OCI-LY7 (cell line): ENCODE results near the gene C15orf39. TPM values are rescaled to one million over a fixed set of nuclear protein-coding genes. Genes with fewer than 3 reads are reported as not detected.

ENCODE experiments used
- BruUV-seq: library from RNA; stranded (reverse); fragments of 400-500 nt; replicated peaks from 2 replicates; lab custom pipeline; 2021; lab: Mats Ljungman, UMichigan
- CTCF ChIA-PET: fragments of 300-600 bp; sonication (Branson Sonifier 250); formaldehyde crosslinking; loops from one replicate; lab custom pipeline; 2022; ENCODE audit warnings: antibody characterized with exemption; ENCODE audit not compliant: unreplicated experiment; lab: Charles Lee
- POLR2A ChIA-PET: fragments of 300-600 bp; sonication (Branson Sonifier 250); formaldehyde crosslinking; loops from one replicate; lab custom pipeline; 2022; ENCODE audit warnings: antibody characterized with exemption; lab: Charles Lee
- DNase-seq: peaks from one replicate; pipeline ENCODE4 v3.0.0-alpha.2; 2015; ENCODE audit warnings: low spot score
- H2AFZ ChIP-seq: fragments of 200-600 bp; sonication (generic), shearing (Covaris generic); 2 replicates; pipeline ENCODE4 v1.6.1; 2014; ENCODE audit warnings: mild to moderate bottlenecking, antibody characterized with exemption, low read length, moderate library complexity
- H3K27ac ChIP-seq: fragments of 200-600 bp; sonication (generic); 2 replicates; pipeline ENCODE4 v1.5.1; 2014; ENCODE audit warnings: mixed run types, low read depth, mild to moderate bottlenecking, moderate library complexity, low read length, inconsistent platforms; ENCODE audit not compliant: poor library complexity, severe bottlenecking
- H3K36me3 ChIP-seq: fragments of 200-600 bp; sonication (generic); 2 replicates; pipeline ENCODE4 v1.6.1; 2014; ENCODE audit warnings: mild to moderate bottlenecking, antibody characterized with exemption, low read length, moderate library complexity, mixed read lengths; ENCODE audit not compliant: insufficient read depth
- H3K4me1 ChIP-seq: fragments of 200-600 bp; sonication (generic); 2 replicates; pipeline ENCODE4 v1.5.1; 2014; ENCODE audit warnings: mild to moderate bottlenecking, low read length; ENCODE audit not compliant: insufficient read depth, poor library complexity, severe bottlenecking
- H3K4me2 ChIP-seq: fragments of 200-600 bp; sonication (generic); 2 replicates; pipeline ENCODE4 v1.6.1; 2014; ENCODE audit warnings: mild to moderate bottlenecking, low read length
- H3K4me3 ChIP-seq: fragments of 200-600 bp; sonication (generic); 2 replicates; pipeline ENCODE4 v1.5.1; 2014; ENCODE audit warnings: mild to moderate bottlenecking, low read depth, low read length; ENCODE audit not compliant: poor library complexity, severe bottlenecking
- H3K79me2 ChIP-seq: fragments of 200-600 bp; sonication (generic); 2 replicates; pipeline ENCODE4 v1.6.1; 2016; ENCODE audit warnings: low read depth, mild to moderate bottlenecking, low read length, moderate library complexity, mixed read lengths; ENCODE audit not compliant: insufficient read depth
- H3K9me2 ChIP-seq: fragments of 200-600 bp; sonication (generic); 2 replicates; pipeline ENCODE4 v1.6.1; 2016; ENCODE audit warnings: mild to moderate bottlenecking, low read length, mixed read lengths; ENCODE audit not compliant: insufficient read depth
- H3K9me3 ChIP-seq: fragments of 200-600 bp; sonication (generic); 2 replicates; pipeline ENCODE4 v1.6.1; 2014; ENCODE audit warnings: mild to moderate bottlenecking, mixed run types, low read length, mixed read lengths
- H4K20me1 ChIP-seq: fragments of 200-600 bp; sonication (generic); 2 replicates; pipeline ENCODE4 v1.6.1; 2014; ENCODE audit warnings: mild to moderate bottlenecking, antibody characterized with exemption, low read length, moderate library complexity, mixed read lengths; ENCODE audit not compliant: insufficient read depth
- CTCF ChIP-seq: fragments of 200-600 bp; sonication (generic); conservative IDR thresholded peaks from 2 replicates; pipeline ENCODE4 v1.5.1; 2014; ENCODE audit warnings: mild to moderate bottlenecking, antibody characterized with exemption, low read length, moderate library complexity, mixed read lengths
- EZH2phosphoT487 ChIP-seq: fragments of 200-600 bp; sonication (generic); IDR thresholded peaks from 2 replicates; pipeline ENCODE4 v1.6.1; 2018; ENCODE audit warnings: low read depth, borderline replicate concordance, mild to moderate bottlenecking, mixed run types, antibody characterized with exemption, low read length, moderate library complexity, mixed read lengths
- intact Hi-C: fragments of 100-400 bp; cut with micrococcal nuclease; formaldehyde crosslinking; loops from one replicate; pipeline ENCODE4 v1.10.0; 2022; ENCODE audit not compliant: unreplicated experiment
- total RNA-seq, 2 experiments: library from RNA; depleted of rRNA in 1 of 2; stranded (reverse); fragments of >200 nt in 1 of 2; shearing (Covaris generic) in 1 of 2; gene quantifications; 2 replicates each; pipeline ENCODE4 v1.2.3, GENCODE V29; 2014 to 2022

C15orf39 gene
- total RNA-seq, 2 experiments from 2014 or later, result 26.5 to 50.2 TPM

DNA sequence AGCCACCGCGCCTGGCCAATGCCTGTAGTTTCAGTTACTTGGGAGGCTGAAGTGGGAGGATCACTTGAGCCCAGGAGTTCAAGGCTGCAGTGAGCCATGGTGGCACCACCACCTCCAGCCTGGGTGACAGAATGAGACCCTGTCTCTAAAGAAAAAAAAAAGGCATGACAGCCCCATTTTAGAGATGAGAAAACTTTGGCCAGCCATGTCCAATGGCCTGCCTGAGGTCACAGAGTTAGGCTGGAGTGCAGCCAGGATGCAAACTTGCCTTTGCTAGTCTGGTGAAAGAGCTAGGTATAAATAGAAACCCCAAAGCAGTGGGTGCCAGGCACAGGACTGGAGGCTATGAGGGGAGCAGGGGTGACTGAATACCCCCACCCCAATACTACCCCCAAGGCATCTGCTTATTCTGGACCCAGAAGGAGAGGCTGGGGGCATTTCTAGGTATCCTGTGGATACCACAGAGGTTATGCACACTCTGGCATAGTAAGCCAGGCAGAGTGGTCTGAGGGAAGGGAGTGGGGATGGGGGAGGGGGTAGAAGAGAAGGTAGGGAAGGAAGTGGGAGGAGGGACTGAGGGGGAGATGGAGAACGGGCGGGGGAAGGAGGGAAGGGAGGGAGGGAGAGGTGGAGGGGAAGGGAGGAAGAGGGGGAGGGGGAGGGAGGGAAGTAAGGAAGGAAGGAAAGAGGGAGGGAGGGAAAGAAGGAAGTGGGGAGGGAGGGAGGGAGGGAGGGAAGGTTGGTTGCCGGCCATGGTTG, 16.2 kb upstream of the C15orf39 start:
- no TSS peak for BruUV-seq
- Histone ChIP-seq H3K4me2 (no peak overlapping the region), H2AFZ (no peak overlapping the region), H4K20me1 (no peaks in the 10 kb centered on the region), H3K4me3 (no peak overlapping the region), H3K9me2 (no peaks in the 10 kb centered on the region), H3K79me2 (no peaks in the 10 kb centered on the region), H3K4me1 (peaks cover 11% of the 10 kb centered on the region), H3K27ac (no peak overlapping the region), H3K36me3 (no peaks in the 10 kb centered on the region), H3K9me3 (no peaks in the 10 kb centered on the region)
- ChIA-PET POLR2A (interaction anchor here (0.7 kb wide), 1 partner anchor 739 kb away, joined by 4 read pairs; no protein-coding TSS in a partner anchor), CTCF (no interaction called here)
- intact Hi-C loops, result no loop called here
- TF ChIP-seq EZH2phosphoT487, result no peak
- no peak for TF ChIP-seq CTCF
- DNase-seq, result no peak

- H3K4me2 ChIP-seq, result no peak overlapping the region
These were observed 15.6 kb upstream of the C15orf39 start for GRCh38 chr15:75186044-75186443.

More at GRCh38 chr15:75186044-75186443, 15.6 kb upstream of the C15orf39 start:
- Histone ChIP-seq H4K20me1 (no peaks in the 10 kb centered on the region), H3K27ac (no peak overlapping the region), H3K9me3 (0 out of 2 replicates have a peak, but pooled peaks cover 3% of the 10 kb centered on the region), H3K36me3 (no peaks in the 10 kb centered on the region), H2AFZ (no peak overlapping the region), H3K4me3 (no peak overlapping the region), H3K79me2 (no peaks in the 10 kb centered on the region), H3K9me2 (no peaks in the 10 kb centered on the region), H3K4me1 (peaks cover 11% of the 10 kb centered on the region)
- BruUV-seq, result no TSS peak
- no peak for TF ChIP-seq EZH2phosphoT487
- TF ChIP-seq CTCF, result no peak
- POLR2A ChIA-PET, result no interaction called here
- no peak for DNase-seq
- CTCF ChIA-PET, result no interaction called here
- intact Hi-C loops, result no loop called here
